Medulla oblongata (tissue), 1 donor: ENCODE data around the gene ATXN1.

ENCODE experiments used
- DNase-seq: peaks from one replicate; pipeline ENCODE4 v3.0.0-alpha.2; 2015; ENCODE audit errors: extremely low spot score

ATXN1 gene

DNA sequence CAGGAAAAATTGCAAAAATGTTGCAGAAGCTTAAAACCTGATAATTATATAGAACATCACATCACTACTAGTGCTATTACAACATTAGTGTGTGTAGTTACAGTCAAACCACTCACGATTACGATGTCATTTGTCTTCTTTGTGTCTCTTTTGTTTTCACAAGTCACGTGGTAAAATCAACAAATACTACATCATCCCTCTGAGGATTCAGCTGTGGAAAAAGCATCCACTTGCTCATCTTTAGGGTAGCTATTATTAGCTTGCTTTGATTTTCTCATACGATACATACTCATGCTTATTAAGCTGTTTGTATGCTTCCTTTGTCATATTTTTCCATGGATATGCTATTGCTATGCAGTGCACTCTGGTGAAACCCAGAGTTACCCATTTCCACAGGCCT is 22.2 kb upstream of the ATXN1 start:
- DNase-seq, result no peak

DNA sequence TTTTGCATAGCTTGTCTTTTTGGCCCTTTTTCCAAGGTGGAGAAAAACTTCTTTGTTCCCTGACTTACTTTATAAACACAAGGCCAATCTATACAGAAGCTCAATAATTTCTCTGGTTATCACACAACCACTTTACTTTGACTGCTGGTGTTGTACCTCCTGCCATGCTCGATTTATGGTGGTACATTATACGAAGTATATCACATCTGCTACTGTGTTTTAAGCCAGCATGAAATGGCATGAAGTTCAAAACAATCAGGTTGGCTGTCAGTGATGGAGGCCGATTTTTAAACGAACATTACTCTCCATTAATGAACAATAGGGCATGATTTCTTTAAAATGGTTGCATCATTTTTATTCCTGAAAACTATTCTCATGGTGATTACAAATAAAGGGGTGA is 21.0 kb upstream of the ATXN1 start:
- no peak for DNase-seq

DNA sequence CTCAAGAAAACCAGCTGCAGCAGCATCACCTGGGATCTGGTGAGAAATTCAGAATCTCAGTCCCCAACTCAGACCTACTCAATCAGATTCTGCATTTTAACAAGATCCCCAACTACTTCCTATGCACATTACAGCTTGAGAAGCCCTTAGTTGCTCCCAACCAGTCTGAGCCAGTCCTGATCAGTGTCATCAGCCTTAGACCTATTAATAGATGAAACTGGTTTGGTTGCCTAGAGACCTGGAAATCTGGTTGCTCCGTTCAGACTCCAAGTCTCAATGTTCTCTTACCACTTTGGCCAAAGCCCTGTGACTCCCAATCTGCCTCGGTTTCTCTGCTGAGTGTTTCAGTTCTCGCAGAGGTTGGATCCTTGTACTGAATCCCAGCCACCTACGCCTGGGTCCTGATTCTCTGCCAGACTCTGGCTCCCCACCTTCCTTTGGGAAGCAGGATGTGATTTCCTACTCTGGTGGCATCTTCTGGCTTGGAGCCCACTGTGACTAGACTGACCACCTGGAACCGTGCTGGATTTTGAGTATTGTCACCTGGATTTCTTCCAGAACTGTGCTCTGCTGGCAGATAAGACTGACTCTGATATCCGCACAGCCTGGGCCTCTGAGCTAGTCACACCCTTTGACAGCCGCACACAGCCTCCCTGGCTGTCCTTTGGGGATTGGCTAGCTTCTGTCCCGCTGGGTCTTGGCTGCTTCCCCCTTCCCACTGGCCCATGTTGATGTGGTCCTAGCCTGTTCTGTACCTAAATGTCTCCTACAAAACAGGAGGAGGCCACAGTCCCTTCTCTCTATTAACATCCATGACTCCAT is 20.3 kb upstream of the ATXN1 start:
- DNase-seq, result no peak

DNA sequence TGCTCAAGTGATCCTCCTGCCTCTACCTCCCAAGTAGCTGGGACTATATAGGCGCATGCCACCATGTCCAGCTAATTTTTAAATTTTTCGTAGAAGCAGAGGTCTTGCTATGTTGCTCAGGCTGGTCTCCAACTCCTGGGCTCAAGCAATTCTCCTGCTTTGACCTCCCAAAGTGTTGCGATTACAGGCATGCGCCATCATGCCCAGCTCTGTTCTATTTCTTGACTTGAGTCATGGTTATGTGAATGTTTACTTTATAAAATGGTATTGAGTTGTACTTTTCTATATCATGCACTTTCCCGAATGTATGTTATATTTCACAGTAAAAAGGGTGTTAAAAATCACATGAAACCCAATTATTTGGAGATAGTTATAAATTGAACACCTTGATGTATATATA is 17.3 kb upstream of the ATXN1 start:
- DNase-seq, result no peak

DNA sequence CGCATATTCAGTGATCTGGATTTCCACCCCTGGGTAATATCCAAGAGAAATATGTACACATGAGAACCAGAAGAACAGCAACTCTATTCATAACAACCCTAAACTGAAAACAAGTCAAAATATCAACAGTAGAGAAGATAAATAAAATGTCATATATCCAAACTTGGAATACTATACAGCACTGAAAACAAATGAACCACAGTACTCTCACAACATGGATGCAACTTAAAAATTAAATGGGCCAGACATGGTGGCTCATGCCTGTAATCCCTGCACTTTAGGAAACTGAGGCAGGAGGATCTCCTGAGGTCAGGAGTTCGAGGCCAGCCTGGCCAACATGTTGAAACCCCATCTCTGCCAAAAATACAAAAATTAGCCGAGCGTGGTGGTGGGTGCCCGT is 16.5 kb upstream of the ATXN1 start:
- no peak for DNase-seq

DNA sequence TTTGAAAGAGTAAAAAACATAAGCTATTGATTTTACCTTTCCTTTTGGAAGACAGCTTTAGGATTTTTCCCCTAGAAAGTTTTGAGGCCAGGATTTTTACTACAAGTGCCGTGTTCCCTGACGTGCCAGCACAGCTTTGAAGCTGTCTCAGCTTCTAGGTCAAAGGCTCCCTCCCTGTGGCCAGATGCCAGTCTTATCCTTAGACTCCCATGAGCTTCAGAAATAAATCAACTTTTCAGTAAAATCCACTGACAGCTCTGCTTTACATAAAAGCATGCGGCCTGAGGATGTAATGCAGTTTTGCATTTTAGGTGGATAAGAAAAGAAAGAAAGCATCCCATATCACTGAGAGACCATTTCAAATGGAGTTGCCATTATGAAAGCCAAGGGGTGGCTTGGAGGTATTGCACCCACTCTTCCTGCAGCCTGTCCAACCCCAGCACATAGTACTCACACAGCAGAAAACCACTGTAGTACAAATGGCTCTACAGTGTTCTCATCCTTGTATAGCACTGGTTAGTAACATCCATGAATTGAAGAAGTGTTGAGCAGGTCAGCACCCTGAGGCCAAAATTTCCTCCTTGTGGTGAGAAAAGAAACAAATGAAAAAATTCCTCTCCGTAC is 15.2 kb upstream of the ATXN1 start:
- DNase-seq, result no peak

DNA sequence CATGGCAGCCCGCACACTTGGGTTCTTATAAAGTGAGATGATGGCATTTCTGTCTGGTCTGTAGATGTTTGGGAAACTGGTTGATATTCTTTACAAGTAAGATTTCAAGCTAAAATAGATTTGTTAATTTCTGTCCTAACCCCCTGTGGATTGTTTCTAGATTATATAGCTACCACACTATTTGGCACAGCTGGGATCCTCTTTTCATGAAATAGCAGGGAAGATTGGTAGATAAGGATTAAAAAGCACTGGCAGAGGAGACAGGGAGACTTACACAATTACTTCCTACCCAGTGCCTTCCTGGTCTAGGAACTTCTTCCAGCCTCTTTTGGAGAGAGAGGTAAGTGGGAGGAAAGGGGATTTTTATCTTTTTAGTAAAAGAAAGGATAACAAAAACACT is 13.2 kb upstream of the ATXN1 start:
- no peak for DNase-seq

DNA sequence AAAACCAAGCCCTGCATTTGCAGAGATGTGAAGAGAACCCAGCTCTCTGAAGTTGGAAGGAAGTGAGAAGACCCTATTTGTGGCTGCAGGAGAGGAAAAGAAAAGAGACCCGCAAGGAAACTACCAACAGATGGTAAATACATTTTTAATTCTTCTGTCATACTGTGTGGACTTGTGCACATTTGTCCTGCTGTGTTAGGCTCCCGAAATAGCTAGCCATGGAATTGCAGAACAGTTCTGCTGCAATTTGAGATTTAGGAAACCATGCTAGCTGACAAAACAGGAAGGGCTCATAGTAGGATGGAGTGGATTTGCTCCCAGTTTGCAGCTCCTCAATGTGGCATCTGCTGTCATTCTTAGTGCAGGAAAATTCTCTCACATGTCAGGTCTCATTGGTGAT is 12.1 kb upstream of the ATXN1 start:
- no peak for DNase-seq

DNA sequence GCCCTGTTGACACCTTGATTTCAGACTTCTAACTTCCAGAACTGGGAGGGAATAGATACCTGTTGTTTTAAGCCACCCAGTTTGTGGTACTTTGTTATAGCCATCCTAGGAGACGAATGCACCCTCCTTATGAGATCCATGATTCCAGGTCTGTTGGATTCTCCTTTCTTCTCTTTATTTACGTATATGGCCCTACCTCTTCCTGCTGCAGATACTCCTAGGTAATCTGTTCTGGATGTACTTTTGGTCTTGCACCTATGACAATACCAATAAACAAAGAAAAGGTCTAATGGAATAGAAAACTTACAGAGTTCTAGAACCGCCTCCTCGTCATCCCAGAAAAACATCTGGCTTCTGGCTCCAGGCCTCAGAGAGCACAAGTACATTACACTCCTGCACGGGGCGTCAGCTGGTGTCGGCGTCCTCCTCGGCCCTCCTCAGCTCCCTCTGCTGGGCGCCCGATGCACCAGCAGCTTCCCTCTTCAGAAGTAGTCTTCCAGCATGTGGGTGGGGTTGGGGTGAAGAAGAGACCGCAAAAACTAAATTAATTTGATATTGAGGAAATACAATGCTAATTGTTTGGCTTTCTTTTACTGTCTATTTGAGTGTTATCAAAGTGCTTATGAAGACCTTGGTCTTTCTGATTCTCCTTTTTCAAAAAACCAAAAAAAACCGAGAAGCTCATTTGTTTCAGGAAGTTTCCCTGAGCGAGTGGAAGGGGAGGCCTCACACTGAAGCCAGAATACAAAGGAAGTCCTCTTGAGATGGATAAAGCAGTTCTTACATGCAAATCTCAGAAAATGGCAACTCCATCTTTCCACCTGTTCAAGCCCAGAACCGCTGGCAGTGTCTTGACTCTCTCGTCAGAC is 9.7 kb upstream of the ATXN1 start:
- peak; percentile 82 for DNase-seq

DNA sequence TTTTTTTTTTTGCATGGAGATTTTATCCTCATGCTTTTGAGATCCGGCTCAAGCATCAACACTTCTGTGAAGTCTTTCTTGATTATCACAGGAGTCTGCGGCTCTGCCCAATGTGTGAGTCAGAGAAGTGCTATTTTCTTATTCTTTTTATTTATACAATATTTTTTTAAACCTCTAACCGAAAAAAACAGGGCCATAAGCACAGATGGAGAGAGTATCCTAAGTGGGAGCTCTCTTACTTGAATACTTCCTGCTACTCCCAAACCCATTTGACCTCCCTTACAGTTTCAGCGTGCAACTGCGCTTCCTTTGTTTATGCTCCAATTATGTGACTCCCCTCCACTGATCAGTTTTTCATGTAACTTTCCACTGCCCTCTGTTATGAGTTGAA is 8.7 kb upstream of the ATXN1 start:
- no peak for DNase-seq

DNA sequence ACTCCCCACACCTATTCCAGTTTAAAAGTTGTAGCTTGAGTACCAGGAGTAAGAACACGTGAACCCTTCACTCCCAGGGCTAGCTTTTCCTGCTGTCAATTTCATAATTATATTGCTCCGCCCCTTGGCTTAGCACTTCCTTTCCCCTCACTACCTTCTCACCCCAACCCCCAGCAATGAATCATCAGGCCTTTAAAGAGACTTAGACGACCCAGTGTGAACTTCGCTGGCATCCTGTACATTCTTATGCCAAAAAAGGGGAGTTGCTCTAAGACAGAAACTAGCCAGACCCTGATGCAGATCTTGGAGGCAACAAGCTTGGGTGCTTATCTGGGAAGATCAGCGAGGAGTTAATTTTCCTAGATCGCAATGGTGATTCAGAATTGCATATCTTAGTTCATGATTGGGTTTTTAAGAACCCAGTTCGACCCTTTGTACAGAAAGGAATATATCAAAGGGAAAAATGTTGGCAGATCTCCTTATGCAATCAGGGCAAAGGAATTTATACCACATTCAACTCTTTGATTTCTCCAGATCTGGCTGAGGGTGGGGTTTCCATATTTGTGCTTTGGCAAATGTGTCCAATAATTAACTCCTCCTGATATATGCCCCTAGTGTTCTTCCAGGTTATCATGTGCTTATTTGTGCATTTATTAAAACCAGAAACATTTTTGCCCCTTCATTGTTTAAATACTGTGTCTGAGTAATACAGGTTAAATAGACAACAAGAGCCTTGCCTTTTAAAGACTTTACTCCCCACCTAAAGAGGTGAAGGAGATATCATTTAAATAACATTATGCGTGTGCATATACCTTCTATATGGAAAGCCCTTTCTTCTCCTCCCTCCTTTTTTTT is 8.1 kb upstream of the ATXN1 start:
- DNase-seq, result no peak

DNA sequence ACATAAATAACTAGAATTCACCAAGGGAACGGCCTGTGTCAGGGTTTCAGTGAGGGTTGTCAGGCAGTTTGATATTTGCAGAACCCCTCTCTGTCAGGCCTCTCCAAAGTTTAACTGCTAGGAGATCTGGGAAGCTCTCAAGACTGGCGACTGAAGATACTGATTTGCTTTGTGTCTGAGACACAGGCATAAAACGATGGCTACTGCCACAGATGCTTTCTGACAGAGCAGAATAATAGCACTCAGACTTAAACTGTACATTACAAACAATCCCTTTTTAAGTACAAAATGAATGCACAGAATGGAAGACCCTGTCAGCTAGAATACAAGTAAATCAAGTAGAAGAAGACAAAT is 7.2 kb upstream of the ATXN1 start:
- DNase-seq, result no peak

DNA sequence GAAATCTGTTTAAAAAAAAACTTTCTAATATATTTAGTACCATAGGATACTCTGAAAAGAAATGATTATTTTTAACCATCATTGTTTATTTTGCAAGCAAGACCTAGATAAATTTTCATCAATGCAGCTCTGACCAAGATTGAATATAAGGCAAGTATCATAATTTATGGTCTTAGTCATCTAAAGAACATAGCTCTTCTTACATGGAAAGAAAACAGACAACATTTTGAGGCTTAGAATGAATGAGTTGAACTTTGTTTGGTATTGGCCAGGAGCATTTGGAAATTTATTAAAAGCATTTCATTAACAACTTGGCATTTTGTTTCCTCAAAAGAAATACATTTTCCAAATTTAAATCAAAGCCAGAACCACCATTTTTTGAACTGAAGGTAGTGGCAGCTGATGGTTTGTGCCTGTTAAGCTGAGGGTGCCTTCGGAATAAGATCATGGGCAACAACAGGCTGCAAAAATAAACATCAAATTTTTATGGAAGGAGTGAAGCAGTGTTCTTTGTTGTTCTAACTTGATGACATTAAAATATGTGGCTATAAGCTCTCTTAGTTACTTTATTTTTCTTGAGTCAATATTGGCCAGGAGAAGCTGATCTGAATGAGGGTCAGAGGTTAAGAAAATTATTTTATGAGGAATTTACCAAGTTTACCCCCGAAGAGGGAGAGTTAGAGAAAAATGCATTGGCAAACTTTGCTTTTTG is 6.7 kb upstream of the ATXN1 start:
- DNase-seq, result no peak

DNA sequence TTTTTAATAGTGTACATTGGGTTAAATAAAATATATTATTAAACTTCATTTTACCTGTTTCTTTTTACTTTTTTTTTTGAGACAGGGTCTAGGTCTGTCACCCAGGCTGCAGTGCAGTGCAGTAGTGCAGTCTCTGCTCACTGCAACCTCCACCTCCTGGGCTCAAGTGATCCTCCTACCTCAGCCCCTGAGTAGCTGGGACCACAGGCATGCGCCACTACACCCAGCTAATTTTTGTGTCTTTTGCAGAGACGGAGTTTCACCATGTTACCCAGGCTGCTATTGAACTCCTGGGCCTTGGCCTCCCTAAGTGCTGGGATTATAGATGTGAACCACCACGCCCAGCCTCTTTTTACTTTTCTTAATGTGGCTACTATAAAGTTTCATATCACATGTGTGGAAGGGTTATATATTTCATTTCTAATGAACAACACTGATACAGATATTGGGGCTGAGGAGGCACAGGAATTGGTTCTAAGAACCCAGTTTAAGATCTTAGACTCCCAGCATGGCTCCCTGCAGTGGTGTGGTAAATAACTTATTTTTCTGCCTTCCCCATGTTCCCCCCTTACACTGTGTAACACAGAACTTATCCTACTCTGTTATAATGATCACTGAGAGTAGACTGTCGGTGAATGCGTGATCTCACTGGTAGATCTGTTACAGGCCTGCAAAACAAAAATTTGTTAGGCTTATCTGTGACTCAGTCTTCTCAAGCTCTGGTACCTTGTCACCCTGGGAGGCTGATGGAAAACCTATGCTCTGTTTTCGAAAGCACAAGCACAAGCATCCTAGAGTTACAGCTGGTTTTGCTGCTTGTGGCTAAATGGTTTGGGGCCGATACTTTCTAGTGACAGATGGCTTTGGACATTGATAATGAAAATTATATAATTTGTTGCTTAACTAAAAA is 5.8 kb upstream of the ATXN1 start:
- no peak for DNase-seq

DNA sequence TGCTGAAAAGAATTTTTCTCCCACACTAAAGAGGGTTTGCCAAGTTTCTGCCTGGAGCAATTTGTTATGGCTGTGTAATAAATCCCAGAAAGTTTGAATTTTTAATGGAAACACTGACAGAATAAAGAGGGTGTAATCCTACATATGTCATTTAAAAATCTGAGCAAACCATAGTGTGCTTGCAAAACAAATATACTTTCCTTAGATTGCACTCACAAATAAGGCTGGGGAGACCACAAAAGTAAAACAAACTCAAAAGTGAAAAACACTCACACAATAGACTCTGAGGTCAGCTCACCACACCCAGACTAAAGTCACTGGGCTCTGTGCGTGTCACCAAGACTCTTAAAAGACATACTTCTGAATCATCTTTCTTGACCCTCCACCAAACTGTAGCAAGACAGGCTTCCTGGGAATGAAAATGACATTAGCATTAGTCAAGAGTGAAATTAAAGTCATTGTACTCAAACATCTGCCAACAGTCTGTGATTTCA is 4.8 kb upstream of the ATXN1 start:
- DNase-seq, result no peak

DNA sequence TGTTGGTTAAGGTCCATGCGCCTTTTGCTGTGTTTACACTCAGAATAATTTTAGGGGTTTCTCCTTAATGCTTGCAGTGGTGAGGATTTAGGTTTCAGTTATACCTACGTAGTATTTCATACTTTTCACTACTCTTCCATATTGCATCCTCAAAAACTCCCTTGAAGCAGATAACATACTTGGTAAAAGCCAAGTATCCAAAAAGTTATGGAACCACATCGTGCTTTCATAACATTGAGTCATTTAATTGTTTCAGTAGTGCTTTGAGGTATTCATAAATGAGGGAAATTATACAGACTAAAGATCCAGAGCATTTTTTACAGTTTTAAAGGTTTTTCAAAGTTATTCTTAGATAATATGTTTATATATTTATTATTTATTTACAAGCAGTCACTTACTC is 4.0 kb upstream of the ATXN1 start:
- no peak for DNase-seq

DNA sequence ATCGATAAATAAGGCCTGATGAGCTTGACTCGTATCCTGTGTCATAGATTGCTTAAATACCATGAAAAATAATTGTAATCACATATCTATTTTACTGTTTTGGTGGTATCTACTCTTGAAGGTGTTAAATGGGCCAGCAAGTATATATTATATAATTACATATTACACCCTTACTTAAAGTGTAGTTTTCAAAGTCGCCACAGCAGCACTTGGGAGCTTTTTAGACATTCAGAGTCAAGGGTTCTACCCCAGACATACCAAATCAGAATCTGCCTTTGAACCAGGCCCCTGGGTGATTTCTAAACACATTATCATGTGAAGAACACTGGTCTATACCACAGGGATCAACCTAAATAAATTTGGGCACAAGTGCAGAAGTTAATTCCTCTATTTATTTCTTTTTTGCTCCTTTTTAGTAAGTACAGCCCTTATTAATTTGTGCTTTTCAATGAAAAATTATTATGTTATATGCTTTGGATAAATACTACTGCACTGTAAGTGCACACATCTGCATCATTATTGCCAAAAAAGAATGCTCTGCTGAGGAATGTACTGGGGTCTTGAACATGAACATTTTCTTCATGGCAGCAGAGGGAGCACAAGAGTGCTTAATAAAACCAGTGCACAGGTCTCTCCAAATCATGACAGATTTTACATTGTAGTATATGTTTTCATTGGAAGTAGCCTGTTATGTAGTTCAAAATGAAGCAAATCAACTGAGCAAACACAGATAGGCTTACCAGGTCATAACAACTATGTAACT is 3.1 kb upstream of the ATXN1 start:
- DNase-seq, result no peak

DNA sequence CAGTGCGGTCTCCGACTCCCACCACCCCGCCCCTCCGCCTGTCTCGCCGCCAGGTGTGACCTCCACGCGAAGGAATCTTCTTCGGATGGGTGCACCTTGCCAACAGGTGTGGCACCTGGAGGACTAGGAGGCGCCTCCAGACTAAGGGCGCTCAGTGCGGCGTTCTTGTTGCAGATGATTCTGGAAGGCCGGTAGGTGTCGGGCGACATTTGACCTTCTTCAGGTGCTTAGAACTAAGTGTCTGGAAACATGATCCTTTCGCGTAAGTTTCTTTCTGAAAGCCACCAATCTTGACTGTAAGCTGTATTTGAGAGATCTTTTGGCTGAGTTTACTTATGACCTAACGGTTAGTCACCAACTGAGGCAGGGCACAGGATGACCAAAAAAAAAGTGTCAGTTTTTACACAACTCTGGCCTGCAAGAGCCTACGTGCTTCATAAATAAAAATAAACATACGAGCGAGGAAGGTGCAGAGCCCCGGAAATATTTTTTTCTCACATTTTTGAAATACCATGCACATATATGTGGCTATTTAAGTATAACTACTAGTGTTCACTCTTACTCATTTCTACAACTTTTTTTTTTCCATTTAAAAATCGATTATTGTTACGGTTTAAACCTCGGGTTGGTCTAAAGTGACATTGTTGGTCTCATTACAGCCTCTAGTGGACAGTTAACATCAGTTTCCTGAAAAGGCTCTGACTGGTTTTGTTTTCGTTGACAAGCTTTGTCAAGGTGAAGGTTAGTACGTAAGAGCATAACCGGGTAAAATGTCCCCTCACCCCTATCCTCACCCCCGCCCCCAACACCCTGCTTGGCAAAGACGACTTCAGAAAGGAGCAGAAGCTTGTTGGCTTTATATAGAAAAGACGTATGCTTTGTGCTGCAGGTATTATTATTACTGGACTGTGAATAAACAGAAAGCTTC is 1.6 kb upstream of the ATXN1 start:
- peak; percentile 84 for DNase-seq
